Vagina (tissue), 2 donors: ENCODE results near the gene HPS3. TPM values are rescaled to one million over a fixed set of nuclear protein-coding genes. Genes with fewer than 3 reads are reported as not detected.

Source experiments
- DNase-seq, 2 donors: peaks; one replicate each; pipeline ENCODE4 v3.0.0-alpha.2; 2017; ENCODE audit errors: extremely low spot score in 2 of 2
- H3K27ac ChIP-seq: fragments of 200-600 bp; sonication (generic); one replicate; pipeline ENCODE4 v1.5.1; 2019
- H3K27me3 ChIP-seq: fragments of 200-600 bp; sonication (generic); one replicate; pipeline ENCODE4 v1.5.1; 2019
- H3K36me3 ChIP-seq, 2 donors: fragments of 200-600 bp; sonication (generic); one replicate each; pipeline ENCODE4 v1.5.1; 2017 to 2019
- H3K4me1 ChIP-seq: fragments of 200-600 bp; sonication (generic); one replicate; pipeline ENCODE4 v1.5.1; 2019
- H3K4me3 ChIP-seq, 2 donors: fragments of 200-600 bp; sonication (generic); 1 replicate in 1 of 2; 2 replicates in 1 of 2; pipeline ENCODE4 v1.5.1; 2016 to 2019
- H3K9me3 ChIP-seq: fragments of 200-600 bp; sonication (generic); one replicate; pipeline ENCODE4 v1.5.1; 2019
- CTCF ChIP-seq, 3 experiments: fragments of 450-650 bp in 2 of 3; fragments of 200-600 bp in 1 of 3; sonication (generic) in 1 of 3; IDR thresholded peaks; one replicate each; pipeline ENCODE4 v1.5.1; 2017 to 2019; ENCODE audit warnings: antibody characterized with exemption in 3 of 3, mild to moderate bottlenecking in 2 of 3, moderate library complexity in 2 of 3
- POLR2A ChIP-seq, 2 donors: fragments of 450-650 bp; IDR thresholded peaks; one replicate each; pipeline ENCODE4 v1.6.1; 2017; ENCODE audit warnings: antibody characterized with exemption in 2 of 2, mild to moderate bottlenecking in 2 of 2, moderate library complexity in 2 of 2
- POLR2AphosphoS5 ChIP-seq, 2 donors: sonication (generic); formaldehyde crosslinking; IDR thresholded peaks; one replicate each; pipeline ENCODE4 v1.9.0; 2017; ENCODE audit warnings: antibody characterized with exemption in 2 of 2, mild to moderate bottlenecking in 2 of 2, low read depth in 1 of 2; ENCODE audit not compliant: insufficient read depth in 1 of 2
- intact Hi-C: fragments of 100-400 bp; cut with DNase I; formaldehyde crosslinking; loops from one replicate; pipeline ENCODE4 v1.15.1; 2023
- total RNA-seq: library from RNA; depleted of rRNA; stranded (reverse); fragments of >200 nt; gene quantifications from one replicate; pipeline ENCODE4 v1.2.3, GENCODE V29; 2016

Gene HPS3
- total RNA-seq, result 25.5 TPM

GRCh38 chr3:149129326-149130205, at the start of gene HPS3:
Gene HPS3, plus strand, starts transcription at chr3:149129638. Its CDS starts 86 bp downstream, at chr3:149129724.
- H3K9me3 ChIP-seq, result no peaks in the 10 kb centered on the region
- H3K27ac ChIP-seq, result peak within 1 kb of the TSS; percentile 80
- peak within 1 kb of the TSS; percentile 78 to 94 for H3K4me3 ChIP-seq
- peak in 1 of 2 donors; percentile 93 for DNase-seq
- H3K36me3 ChIP-seq, result no peaks in the 10 kb centered on the region
- H3K27me3 ChIP-seq, result no peaks in the 10 kb centered on the region
- TF ChIP-seq POLR2A (IDR thresholded peaks at IDR 0.05) (peak; percentile 64 to 95), CTCF (IDR thresholded peaks at IDR 0.05) (peak in 1 of 3 experiments; percentile 24), POLR2AphosphoS5 (IDR thresholded peaks at IDR 0.05; ENCODE audit: insufficient read depth in 1 of 2, low read depth in 1 of 2) (peak; percentile 93 to 98)
- peaks cover 31% of the 10 kb centered on the region for H3K4me1 ChIP-seq
- intact Hi-C loops, result loop anchor here (5.0 kb wide), 1 partner anchor 172 kb away; no protein-coding TSS in a partner anchor

DNA sequence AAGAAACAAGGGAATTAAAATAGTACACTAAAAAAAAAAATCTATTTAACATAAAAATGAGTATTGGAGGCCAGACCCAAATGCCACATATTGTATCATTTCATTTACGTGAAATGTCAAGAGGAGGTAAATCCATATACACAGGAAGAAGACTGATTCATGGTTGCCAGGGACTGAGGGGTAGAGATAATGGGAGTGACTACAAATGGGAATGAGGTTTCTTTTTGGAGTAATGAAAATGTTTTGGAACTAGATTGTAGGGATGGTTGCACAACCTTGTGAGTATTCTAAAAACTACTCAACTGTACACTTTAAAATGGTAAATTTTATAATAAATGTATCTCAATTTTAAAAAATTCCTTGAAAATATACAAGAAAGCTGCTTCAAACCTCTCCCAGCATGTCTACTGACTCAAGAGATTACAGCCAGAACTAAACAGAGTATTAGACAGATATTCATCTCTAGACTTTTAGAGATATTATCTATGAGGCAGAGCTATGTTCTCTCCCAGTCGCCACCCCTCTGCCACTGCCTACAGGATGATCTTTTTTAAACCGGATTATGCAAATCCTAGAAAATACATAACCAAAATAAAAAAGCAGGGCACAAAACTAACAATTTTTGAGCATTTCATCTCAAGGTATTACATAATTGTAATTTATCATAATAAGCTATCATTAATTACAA, 49.3 kb upstream of the HPS3 start:
- H3K4me1 ChIP-seq, result peaks cover 5% of the 10 kb centered on the region
- no peak overlapping the region for H3K27ac ChIP-seq
- no peak for DNase-seq
- no peaks in the 10 kb centered on the region for H3K9me3 ChIP-seq
- H3K36me3 ChIP-seq, result no peaks in the 10 kb centered on the region
- H3K27me3 ChIP-seq, result no peaks in the 10 kb centered on the region
- intact Hi-C loops, result no loop called here
- no peak overlapping the region for H3K4me3 ChIP-seq
- TF ChIP-seq POLR2AphosphoS5 (IDR thresholded peaks at IDR 0.05; ENCODE audit: insufficient read depth in 1 of 2, low read depth in 1 of 2), result no peak
- no peak for TF ChIP-seq POLR2A (IDR thresholded peaks at IDR 0.05)
- no peak for TF ChIP-seq CTCF (IDR thresholded peaks at IDR 0.05)

DNA sequence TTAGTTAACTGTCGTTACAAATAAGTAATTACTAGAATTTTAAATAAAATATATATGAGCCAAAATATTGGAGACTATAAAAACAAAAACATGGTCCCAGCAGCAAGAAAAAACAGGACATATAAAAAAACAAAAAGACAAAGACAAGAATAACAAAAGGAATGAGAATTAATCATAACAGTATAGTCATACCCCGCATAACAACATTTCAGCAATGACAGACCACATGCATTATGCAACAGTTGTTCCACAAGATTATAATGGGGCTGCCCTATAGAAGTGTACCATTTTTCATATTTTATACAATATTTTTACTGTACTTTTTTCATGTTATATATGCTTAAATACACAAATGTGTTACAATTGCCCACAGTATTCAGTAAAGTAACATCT, 48.7 kb upstream of the HPS3 start:
- no peak for DNase-seq
- Histone ChIP-seq H3K36me3 (no peaks in the 10 kb centered on the region), H3K4me1 (peaks cover 11% of the 10 kb centered on the region), H3K4me3 (no peak overlapping the region), H3K9me3 (no peaks in the 10 kb centered on the region), H3K27ac (no peak overlapping the region), H3K27me3 (no peaks in the 10 kb centered on the region)
- intact Hi-C loops, result no loop called here
- no peak for TF ChIP-seq POLR2AphosphoS5 (IDR thresholded peaks at IDR 0.05; ENCODE audit: insufficient read depth in 1 of 2, low read depth in 1 of 2)
- no peak for TF ChIP-seq CTCF (IDR thresholded peaks at IDR 0.05)
- no peak for TF ChIP-seq POLR2A (IDR thresholded peaks at IDR 0.05)

GRCh38 chr3:149081772-149082171, 47.7 kb upstream of the HPS3 start:
- TF ChIP-seq CTCF (IDR thresholded peaks at IDR 0.05) (no peak), POLR2AphosphoS5 (IDR thresholded peaks at IDR 0.05; ENCODE audit: insufficient read depth in 1 of 2, low read depth in 1 of 2) (no peak), POLR2A (IDR thresholded peaks at IDR 0.05) (no peak)
- no peak for DNase-seq
- intact Hi-C loops, result no loop called here
- Histone ChIP-seq H3K9me3 (no peaks in the 10 kb centered on the region), H3K27me3 (no peaks in the 10 kb centered on the region), H3K27ac (no peak overlapping the region), H3K4me1 (peaks cover 12% of the 10 kb centered on the region), H3K4me3 (no peak overlapping the region), H3K36me3 (no peaks in the 10 kb centered on the region)
